Hepatocyte (in vitro differentiated cells): ENCODE measurements around the gene CNOT6. TPM values are rescaled to one million over a fixed set of nuclear protein-coding genes. Genes with fewer than 3 reads are reported as not detected.

Source experiments
- DNase-seq: peaks from one replicate; pipeline ENCODE4 v3.0.0-alpha.2; 2016; ENCODE audit warnings: low spot score
- H2AFZ ChIP-seq: fragments of 200-600 bp; sonication (generic); 2 replicates; pipeline ENCODE4 v1.6.0; 2016; ENCODE audit warnings: antibody characterized with exemption, mild to moderate bottlenecking
- H3K27ac ChIP-seq: fragments of 200-600 bp; sonication (generic); 2 replicates; pipeline ENCODE4 v1.5.1; 2016; ENCODE audit warnings: mild to moderate bottlenecking
- H3K27me3 ChIP-seq: fragments of 200-600 bp; sonication (generic); 2 replicates; pipeline ENCODE4 v1.6.1; 2016
- H3K36me3 ChIP-seq: fragments of 200-600 bp; sonication (generic); replicated peaks from 2 replicates; pipeline ENCODE4 v1.5.1; 2016; ENCODE audit warnings: low read depth; ENCODE audit not compliant: insufficient read depth
- H3K4me1 ChIP-seq: fragments of 200-600 bp; sonication (generic); 2 replicates; pipeline ENCODE4 v1.5.1; 2016; ENCODE audit warnings: mild to moderate bottlenecking, moderate library complexity; ENCODE audit not compliant: insufficient read depth
- H3K4me2 ChIP-seq: fragments of 200-600 bp; sonication (generic); 2 replicates; pipeline ENCODE4 v1.6.0; 2016
- H3K4me3 ChIP-seq: fragments of 200-600 bp; sonication (generic); 2 replicates; pipeline ENCODE4 v1.5.1; 2016; ENCODE audit warnings: mild to moderate bottlenecking
- H3K79me2 ChIP-seq: fragments of 200-600 bp; sonication (generic); 2 replicates; pipeline ENCODE4 v1.6.0; 2017; ENCODE audit warnings: mild to moderate bottlenecking
- H3K9me2 ChIP-seq: fragments of 200-600 bp; sonication (generic); replicated peaks from 2 replicates; pipeline ENCODE4 v1.6.0; 2017; ENCODE audit warnings: mild to moderate bottlenecking; ENCODE audit not compliant: insufficient read depth
- H3K9me3 ChIP-seq: fragments of 200-600 bp; sonication (generic); 2 replicates; pipeline ENCODE4 v1.5.1; 2016; ENCODE audit warnings: low read depth, mild to moderate bottlenecking
- H4K20me1 ChIP-seq: fragments of 200-600 bp; sonication (generic); 2 replicates; pipeline ENCODE4 v1.6.0; 2016; ENCODE audit warnings: mild to moderate bottlenecking; ENCODE audit not compliant: insufficient read depth, poor library complexity, severe bottlenecking
- CTCF ChIP-seq: fragments of 200-600 bp; sonication (generic); IDR thresholded peaks from 2 replicates; pipeline ENCODE4 v1.5.1; 2016; ENCODE audit warnings: antibody characterized with exemption, mild to moderate bottlenecking; ENCODE audit not compliant: poor library complexity
- EZH2 ChIP-seq: fragments of 200-600 bp; sonication (generic); IDR thresholded peaks from 2 replicates; pipeline ENCODE4 v1.6.1; 2016; ENCODE audit warnings: antibody characterized with exemption, mild to moderate bottlenecking, borderline replicate concordance
- EZH2phosphoT487 ChIP-seq: fragments of 200-600 bp; sonication (generic); IDR thresholded peaks from one replicate; pipeline ENCODE4 v1.6.1; 2018; ENCODE audit warnings: antibody characterized with exemption, mild to moderate bottlenecking, low read depth, moderate library complexity; ENCODE audit not compliant: unreplicated experiment, severe bottlenecking
- WGBS: methylation state at CpG from one replicate; pipeline ENCODE4 v1.1.6; 2016; ENCODE audit warnings: low lambda C conversion rate; ENCODE audit errors: missing lambda C conversion rate; 5-methylcytosine and 5-hydroxymethylcytosine counted together
- polyA plus RNA-seq: library from polyadenylated mRNA; unstranded; fragments of >200 nt; fragmentation: Nextera tagmentation; extraction: Ambion mirVana; gene quantifications from 2 replicates; pipeline ENCODE4 v1.2.1, GENCODE V29; 2016
- total RNA-seq: library from RNA; depleted of rRNA; stranded (reverse); fragments of >200 nt; gene quantifications from 2 replicates; pipeline ENCODE4 v1.2.3, GENCODE V29; 2014

Gene CNOT6
- total and polyA plus RNA-seq, 2 experiments from 2014 or later: 12.0 to 24.1 TPM

DNA sequence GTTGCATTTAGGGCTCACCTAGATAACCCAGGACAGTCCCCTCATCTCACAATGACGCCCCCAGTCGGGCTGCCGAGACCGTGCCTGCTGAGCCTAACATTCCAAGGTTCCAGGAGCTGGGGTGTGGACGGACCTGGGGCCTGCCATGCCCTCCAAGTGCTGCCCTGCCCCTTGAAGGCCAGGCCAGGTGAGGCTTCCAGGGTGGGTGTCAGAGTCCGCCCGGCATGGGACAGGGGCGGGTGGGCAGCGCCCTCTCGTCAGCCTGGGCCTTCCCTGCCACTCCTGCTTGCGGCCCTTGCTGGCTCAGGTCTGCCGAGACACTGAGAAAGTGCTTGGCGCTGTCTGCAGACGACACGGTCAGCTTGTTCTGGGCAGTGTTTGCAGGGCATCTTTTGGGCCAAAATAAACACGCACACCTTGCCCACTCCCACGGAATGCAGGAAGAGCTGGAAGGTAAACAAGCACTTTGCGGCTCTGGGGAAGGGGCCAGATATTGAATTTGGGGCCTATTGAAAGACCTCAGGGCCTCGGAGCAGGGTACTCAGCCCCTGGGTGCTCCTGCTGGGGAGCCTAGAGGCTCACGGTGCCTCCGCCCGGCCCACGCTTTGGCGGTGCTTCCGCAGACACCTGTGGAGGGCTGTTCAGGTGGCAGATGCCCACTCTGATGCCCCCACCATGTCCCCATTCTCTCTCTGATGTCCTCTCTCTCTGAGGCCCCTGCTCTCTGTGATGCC lies 101.4 kb downstream of the CNOT6 start:
- WGBS: 87% methylated on average over 25 of the region's 25 CpGs
- Histone ChIP-seq H3K79me2 (no peaks in the 10 kb centered on the region), H3K9me3 (no peaks in the 10 kb centered on the region), H3K9me2 (no peaks in the 10 kb centered on the region), H3K4me2 (no peak overlapping the region), H3K4me3 (no peak overlapping the region), H3K27me3 (peaks cover 30% of the 10 kb centered on the region), H4K20me1 (no peaks in the 10 kb centered on the region), H2AFZ (no peak overlapping the region), H3K36me3 (no peaks in the 10 kb centered on the region), H3K27ac (no peak overlapping the region), H3K4me1 (peaks cover under 1% of the 10 kb centered on the region)
- DNase-seq: no peak
- TF ChIP-seq EZH2 (no peak), EZH2phosphoT487 (no peak), CTCF (no peak)

- H3K27me3 ChIP-seq: peaks cover 24% of the 10 kb centered on the region
- WGBS: 95% methylated on average over 12 of the region's 12 CpGs
- H3K9me3 ChIP-seq: no peaks in the 10 kb centered on the region
- no peak overlapping the region for H3K4me3 ChIP-seq
- no peaks in the 10 kb centered on the region for H3K36me3 ChIP-seq
- no peak overlapping the region for H3K27ac ChIP-seq
- no peak overlapping the region for H3K4me2 ChIP-seq
- H3K9me2 ChIP-seq: no peaks in the 10 kb centered on the region
- TF ChIP-seq EZH2phosphoT487 (no peak), EZH2 (no peak), CTCF (no peak)
- no peaks in the 10 kb centered on the region for H3K4me1 ChIP-seq
- no peak for DNase-seq
- H2AFZ ChIP-seq: no peak overlapping the region
- no peaks in the 10 kb centered on the region for H4K20me1 ChIP-seq
- no peaks in the 10 kb centered on the region for H3K79me2 ChIP-seq
Observed at GRCh38 chr5:180596115-180596667, 102.0 kb downstream of the CNOT6 start.

DNA sequence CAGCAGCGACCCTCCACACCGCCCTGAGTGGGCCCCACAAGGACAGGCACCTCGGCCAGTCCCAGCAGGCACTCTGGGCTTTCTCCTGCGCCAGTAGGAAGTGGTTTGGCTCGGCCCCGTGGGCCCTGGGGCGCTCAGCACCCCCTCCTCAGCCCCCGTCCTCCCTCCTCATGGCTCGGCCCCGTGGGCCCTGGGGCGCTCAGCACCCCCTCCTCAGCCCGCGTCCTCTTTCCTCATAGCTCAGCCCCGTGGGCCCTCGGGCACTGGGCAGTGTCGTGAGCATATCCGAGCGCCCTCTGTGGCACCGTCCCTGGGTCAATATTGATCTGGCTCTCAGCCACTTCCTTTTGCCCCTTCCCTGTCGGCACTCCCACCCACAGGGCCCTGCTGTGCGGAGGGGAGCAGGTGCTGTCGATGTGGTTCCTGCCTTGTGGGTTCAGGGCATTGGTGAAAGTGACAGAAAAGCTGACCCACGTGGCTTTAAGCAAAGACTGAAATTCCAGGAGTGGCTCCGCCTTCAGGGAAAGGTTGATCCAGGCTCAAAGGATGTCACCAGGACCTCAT lies 102.6 kb downstream of the CNOT6 start:
- no peak overlapping the region for H3K27ac ChIP-seq
- H3K4me1 ChIP-seq: no peaks in the 10 kb centered on the region
- no peak overlapping the region for H3K4me3 ChIP-seq
- H3K9me2 ChIP-seq: no peaks in the 10 kb centered on the region
- H4K20me1 ChIP-seq: no peaks in the 10 kb centered on the region
- H3K27me3 ChIP-seq: peaks cover 18% of the 10 kb centered on the region
- H3K36me3 ChIP-seq: no peaks in the 10 kb centered on the region
- H3K4me2 ChIP-seq: no peak overlapping the region
- DNase-seq: no peak
- no peaks in the 10 kb centered on the region for H3K79me2 ChIP-seq
- H2AFZ ChIP-seq: no peak overlapping the region
- TF ChIP-seq EZH2phosphoT487: no peak
- TF ChIP-seq EZH2: no peak
- TF ChIP-seq CTCF: no peak
- 95% methylated on average over 22 of the region's 24 CpGs for WGBS
- H3K9me3 ChIP-seq: no peaks in the 10 kb centered on the region
